HL-60 (cell line): Measurements from ENCODE around the gene NR2E1.

Experiments used
- GABPA ChIP-seq: IDR thresholded peaks from 2 replicates; pipeline ENCODE4 v1.6.1; 2012; ENCODE audit warnings: low read depth
- POLR2AphosphoS5 ChIP-seq: IDR thresholded peaks from 2 replicates; pipeline ENCODE4 v1.6.1; 2012; ENCODE audit warnings: low read depth
- SPI1 ChIP-seq: IDR thresholded peaks from 2 replicates; pipeline ENCODE4 v1.6.1; 2012; ENCODE audit warnings: low read depth, mild to moderate bottlenecking, borderline replicate concordance
- TF ChIP-seq, protein P1 (sequence below): IDR thresholded peaks from one replicate; pipeline ENCODE4 v1.5.1; 2011; ENCODE audit warnings: low read length, control low read depth, inconsistent platforms; ENCODE audit not compliant: insufficient read depth
- TF ChIP-seq, protein P2 (sequence below): IDR thresholded peaks from 2 replicates; pipeline ENCODE4 v1.6.1; 2012; ENCODE audit warnings: low read depth; ENCODE audit not compliant: insufficient replicate concordance

DNA sequence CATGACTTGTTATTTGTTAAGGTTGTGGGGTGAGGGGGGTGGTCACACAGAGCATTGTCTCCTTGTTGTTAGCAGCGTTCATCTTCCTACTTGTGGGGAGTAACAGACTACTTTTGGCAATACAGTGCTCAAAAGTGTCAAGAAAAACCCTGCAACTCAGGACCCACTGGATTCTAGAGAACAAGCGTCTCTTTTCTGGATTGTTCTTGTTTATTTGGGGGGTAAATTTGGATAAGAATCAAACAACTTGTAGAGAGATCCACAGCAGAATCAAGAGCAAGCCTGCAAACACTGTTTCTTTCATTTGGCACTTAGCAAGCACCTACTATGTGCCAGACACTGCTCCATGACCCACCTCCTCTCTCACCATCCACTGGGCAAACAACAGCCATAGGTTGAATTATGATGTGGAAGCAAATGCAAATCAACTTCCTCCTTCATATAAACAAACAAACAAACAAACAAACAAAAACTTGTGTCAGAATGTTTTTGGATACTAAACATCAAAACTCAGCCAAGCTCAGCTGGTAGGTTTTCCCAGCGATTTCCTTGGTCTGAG, 4.0 kb upstream of the NR2E1 start:
- TF ChIP-seq, protein P1, sequence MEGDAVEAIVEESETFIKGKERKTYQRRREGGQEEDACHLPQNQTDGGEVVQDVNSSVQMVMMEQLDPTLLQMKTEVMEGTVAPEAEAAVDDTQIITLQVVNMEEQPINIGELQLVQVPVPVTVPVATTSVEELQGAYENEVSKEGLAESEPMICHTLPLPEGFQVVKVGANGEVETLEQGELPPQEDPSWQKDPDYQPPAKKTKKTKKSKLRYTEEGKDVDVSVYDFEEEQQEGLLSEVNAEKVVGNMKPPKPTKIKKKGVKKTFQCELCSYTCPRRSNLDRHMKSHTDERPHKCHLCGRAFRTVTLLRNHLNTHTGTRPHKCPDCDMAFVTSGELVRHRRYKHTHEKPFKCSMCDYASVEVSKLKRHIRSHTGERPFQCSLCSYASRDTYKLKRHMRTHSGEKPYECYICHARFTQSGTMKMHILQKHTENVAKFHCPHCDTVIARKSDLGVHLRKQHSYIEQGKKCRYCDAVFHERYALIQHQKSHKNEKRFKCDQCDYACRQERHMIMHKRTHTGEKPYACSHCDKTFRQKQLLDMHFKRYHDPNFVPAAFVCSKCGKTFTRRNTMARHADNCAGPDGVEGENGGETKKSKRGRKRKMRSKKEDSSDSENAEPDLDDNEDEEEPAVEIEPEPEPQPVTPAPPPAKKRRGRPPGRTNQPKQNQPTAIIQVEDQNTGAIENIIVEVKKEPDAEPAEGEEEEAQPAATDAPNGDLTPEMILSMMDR, result no peak
- TF ChIP-seq, protein P2, sequence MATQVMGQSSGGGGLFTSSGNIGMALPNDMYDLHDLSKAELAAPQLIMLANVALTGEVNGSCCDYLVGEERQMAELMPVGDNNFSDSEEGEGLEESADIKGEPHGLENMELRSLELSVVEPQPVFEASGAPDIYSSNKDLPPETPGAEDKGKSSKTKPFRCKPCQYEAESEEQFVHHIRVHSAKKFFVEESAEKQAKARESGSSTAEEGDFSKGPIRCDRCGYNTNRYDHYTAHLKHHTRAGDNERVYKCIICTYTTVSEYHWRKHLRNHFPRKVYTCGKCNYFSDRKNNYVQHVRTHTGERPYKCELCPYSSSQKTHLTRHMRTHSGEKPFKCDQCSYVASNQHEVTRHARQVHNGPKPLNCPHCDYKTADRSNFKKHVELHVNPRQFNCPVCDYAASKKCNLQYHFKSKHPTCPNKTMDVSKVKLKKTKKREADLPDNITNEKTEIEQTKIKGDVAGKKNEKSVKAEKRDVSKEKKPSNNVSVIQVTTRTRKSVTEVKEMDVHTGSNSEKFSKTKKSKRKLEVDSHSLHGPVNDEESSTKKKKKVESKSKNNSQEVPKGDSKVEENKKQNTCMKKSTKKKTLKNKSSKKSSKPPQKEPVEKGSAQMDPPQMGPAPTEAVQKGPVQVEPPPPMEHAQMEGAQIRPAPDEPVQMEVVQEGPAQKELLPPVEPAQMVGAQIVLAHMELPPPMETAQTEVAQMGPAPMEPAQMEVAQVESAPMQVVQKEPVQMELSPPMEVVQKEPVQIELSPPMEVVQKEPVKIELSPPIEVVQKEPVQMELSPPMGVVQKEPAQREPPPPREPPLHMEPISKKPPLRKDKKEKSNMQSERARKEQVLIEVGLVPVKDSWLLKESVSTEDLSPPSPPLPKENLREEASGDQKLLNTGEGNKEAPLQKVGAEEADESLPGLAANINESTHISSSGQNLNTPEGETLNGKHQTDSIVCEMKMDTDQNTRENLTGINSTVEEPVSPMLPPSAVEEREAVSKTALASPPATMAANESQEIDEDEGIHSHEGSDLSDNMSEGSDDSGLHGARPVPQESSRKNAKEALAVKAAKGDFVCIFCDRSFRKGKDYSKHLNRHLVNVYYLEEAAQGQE, result no peak
- TF ChIP-seq POLR2AphosphoS5 (no peak), GABPA (no peak), SPI1 (no peak)
